Right lobe of liver (tissue), 4 donors: ENCODE measurements around the gene ACSL3.

Source experiments
- POLR2A ChIP-seq: fragments of 450-650 bp; IDR thresholded peaks from one replicate; pipeline ENCODE4 v1.6.1; 2017; ENCODE audit warnings: antibody characterized with exemption, mild to moderate bottlenecking
- TF ChIP-seq, protein P1 (sequence below), 4 donors: fragments of 200-600 bp in 3 of 4; fragments of 450-650 bp in 1 of 4; IDR thresholded peaks; one replicate each; pipeline versions ENCODE4 v1.5.1 to v1.8.0; 2016 to 2022; ENCODE audit warnings: antibody characterized with exemption in 4 of 4, mild to moderate bottlenecking in 2 of 4
- donor health status: DM: no; HTN: no; CAD: no.
- donor health status: DM: no; HTN: no; CAD: no.
- donor health status: DM: no; HTN: yes; CAD: no.

DNA sequence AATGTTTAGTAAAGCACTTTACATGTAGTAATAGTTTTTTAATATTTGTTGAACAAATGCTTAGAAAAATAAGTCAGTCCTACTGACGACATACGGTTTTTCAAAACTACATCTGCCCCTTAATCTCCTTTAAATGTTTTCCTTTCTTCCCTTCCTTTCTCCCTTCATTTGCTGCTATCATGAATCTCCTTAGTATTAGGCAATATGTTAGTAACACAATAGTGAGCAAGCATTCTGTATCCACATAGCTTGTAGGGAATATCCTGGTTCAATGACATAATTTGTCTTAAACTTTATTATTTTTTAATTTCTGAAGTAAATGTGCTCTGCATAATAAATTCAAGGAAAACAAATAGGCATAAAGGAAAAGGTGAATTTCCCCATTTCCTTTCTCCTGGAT lies 79.1 kb downstream of the ACSL3 start:
- TF ChIP-seq, protein P1, sequence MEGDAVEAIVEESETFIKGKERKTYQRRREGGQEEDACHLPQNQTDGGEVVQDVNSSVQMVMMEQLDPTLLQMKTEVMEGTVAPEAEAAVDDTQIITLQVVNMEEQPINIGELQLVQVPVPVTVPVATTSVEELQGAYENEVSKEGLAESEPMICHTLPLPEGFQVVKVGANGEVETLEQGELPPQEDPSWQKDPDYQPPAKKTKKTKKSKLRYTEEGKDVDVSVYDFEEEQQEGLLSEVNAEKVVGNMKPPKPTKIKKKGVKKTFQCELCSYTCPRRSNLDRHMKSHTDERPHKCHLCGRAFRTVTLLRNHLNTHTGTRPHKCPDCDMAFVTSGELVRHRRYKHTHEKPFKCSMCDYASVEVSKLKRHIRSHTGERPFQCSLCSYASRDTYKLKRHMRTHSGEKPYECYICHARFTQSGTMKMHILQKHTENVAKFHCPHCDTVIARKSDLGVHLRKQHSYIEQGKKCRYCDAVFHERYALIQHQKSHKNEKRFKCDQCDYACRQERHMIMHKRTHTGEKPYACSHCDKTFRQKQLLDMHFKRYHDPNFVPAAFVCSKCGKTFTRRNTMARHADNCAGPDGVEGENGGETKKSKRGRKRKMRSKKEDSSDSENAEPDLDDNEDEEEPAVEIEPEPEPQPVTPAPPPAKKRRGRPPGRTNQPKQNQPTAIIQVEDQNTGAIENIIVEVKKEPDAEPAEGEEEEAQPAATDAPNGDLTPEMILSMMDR (IDR thresholded peaks at IDR 0.05): no peak
- TF ChIP-seq POLR2A: no peak
